Sigmoid colon (tissue), 7 donors: ENCODE measurements around the gene GPRASP2. TPM values are rescaled to one million over a fixed set of nuclear protein-coding genes. Genes with fewer than 3 reads are reported as not detected.

Source experiments
- DNase-seq: peaks from one replicate; pipeline ENCODE4 v3.0.0-alpha.2; 2019
- H3K27ac ChIP-seq, 4 donors: fragments of 200-600 bp; sonication (generic); one replicate each; pipeline ENCODE4 v1.5.1; 2016 to 2019; ENCODE audit warnings: mild to moderate bottlenecking in 1 of 4
- H3K27me3 ChIP-seq, 3 donors: fragments of 200-600 bp; sonication (generic); one replicate each; pipeline ENCODE4 v1.5.1; 2019; ENCODE audit warnings: mild to moderate bottlenecking in 1 of 3
- H3K36me3 ChIP-seq, 4 donors: fragments of 200-600 bp; sonication (generic); one replicate each; pipeline ENCODE4 v1.5.1; 2016 to 2019
- H3K4me1 ChIP-seq, 4 donors: fragments of 200-600 bp; sonication (generic); one replicate each; pipeline ENCODE4 v1.5.1; 2017 to 2019
- H3K4me3 ChIP-seq, 4 donors: fragments of 200-600 bp; sonication (generic); one replicate each; pipeline ENCODE4 v1.5.1; 2017 to 2019; ENCODE audit warnings: mild to moderate bottlenecking in 2 of 4, moderate library complexity in 1 of 4
- H3K9me3 ChIP-seq, 4 donors: fragments of 200-600 bp in 3 of 4; sonication (generic) in 3 of 4; one replicate each; pipeline versions ENCODE4 v1.5.1 to v1.6.1; 2013 to 2019
- EP300 ChIP-seq, 4 donors: sonication (generic); formaldehyde crosslinking; IDR thresholded peaks; one replicate each; pipeline ENCODE4 v1.6.1; 2017; ENCODE audit warnings: antibody characterized with exemption in 4 of 4
- POLR2A ChIP-seq, 2 donors: fragments of 450-650 bp; IDR thresholded peaks; one replicate each; pipeline ENCODE4 v1.6.1; 2016; ENCODE audit warnings: antibody characterized with exemption in 2 of 2, mild to moderate bottlenecking in 2 of 2, moderate library complexity in 2 of 2
- POLR2AphosphoS5 ChIP-seq, 4 donors: sonication (generic); formaldehyde crosslinking; IDR thresholded peaks; one replicate each; pipeline ENCODE4 v1.6.1; 2017; ENCODE audit warnings: antibody characterized with exemption in 4 of 4
- WGBS, 2 donors: extraction: QIAGEN DNeasy Blood & Tissue Kit; methylation state at CpG; one replicate each; pipeline ENCODE4 v1.1.7; 2013; 5-methylcytosine and 5-hydroxymethylcytosine counted together
- intact Hi-C: fragments of 100-400 bp; cut with DNase I; formaldehyde crosslinking; loops from one replicate; pipeline ENCODE4 v1.15.1; 2023
- polyA plus RNA-seq, 3 donors: library from polyadenylated mRNA; stranded (reverse); fragments of 200-250 nt; gene quantifications; one replicate each; pipeline ENCODE4 v1.2.3, GENCODE V29; 2013
- total RNA-seq, 4 donors: library from RNA; depleted of rRNA; stranded (reverse); fragments of >200 nt; gene quantifications; one replicate each; pipeline ENCODE4 v1.1.0, GENCODE V29; 2016
- TF ChIP-seq, protein P1 (sequence below), 4 experiments: fragments of 450-650 bp in 3 of 4; fragments of 200-600 bp in 1 of 4; IDR thresholded peaks; one replicate each; pipeline ENCODE4 v1.5.1; 2016 to 2019; ENCODE audit warnings: antibody characterized with exemption in 4 of 4, mild to moderate bottlenecking in 3 of 4, moderate library complexity in 2 of 4
- donor health status: healthy with polysubstance abuse.
- donor health status: Bipolar disorder and iron deficiency.
- donor health status: healthy.

The GPRASP2 gene
- total and polyA plus RNA-seq, 7 donors, result 1.2 to 19.5 (median 8.0) TPM

DNA sequence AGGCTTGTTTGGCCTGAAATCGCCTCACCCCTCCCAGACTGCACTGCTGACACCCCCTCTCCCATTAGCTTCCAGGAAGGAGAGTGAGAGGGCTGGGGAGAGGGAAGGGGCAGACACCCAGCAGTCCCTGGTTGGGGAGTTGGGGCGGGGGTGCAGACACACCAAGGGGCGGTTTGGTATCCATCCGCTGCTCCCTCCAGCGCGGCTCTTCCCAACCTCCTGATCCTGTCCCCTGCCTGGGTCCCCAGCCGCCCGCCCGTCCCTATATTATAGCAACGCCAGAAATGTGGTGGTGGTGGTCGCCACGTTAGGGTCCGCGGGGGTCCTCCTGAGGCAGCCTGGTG is 33.2 kb downstream of the GPRASP2 start:
- peak overlapping the region; percentile 40 to 61 (median 52) for H3K4me3 ChIP-seq
- H3K9me3 ChIP-seq, result no peaks in the 10 kb centered on the region
- no peaks in the 10 kb centered on the region for H3K27me3 ChIP-seq
- no peak for DNase-seq
- peaks cover 0 to 6% (median 0%) of the 10 kb centered on the region in 4 donors for H3K4me1 ChIP-seq
- intact Hi-C loops, result no loop called here
- 46 to 48% methylated on average over 14 of the region's 14 CpGs for WGBS, 2 donors
- H3K36me3 ChIP-seq, result no peaks in the 10 kb centered on the region
- TF ChIP-seq POLR2A (IDR thresholded peaks at IDR 0.05), result no peak
- no peak for TF ChIP-seq EP300 (IDR thresholded peaks at IDR 0.05)
- TF ChIP-seq POLR2AphosphoS5 (IDR thresholded peaks at IDR 0.05), result no peak
- TF ChIP-seq, protein P1, sequence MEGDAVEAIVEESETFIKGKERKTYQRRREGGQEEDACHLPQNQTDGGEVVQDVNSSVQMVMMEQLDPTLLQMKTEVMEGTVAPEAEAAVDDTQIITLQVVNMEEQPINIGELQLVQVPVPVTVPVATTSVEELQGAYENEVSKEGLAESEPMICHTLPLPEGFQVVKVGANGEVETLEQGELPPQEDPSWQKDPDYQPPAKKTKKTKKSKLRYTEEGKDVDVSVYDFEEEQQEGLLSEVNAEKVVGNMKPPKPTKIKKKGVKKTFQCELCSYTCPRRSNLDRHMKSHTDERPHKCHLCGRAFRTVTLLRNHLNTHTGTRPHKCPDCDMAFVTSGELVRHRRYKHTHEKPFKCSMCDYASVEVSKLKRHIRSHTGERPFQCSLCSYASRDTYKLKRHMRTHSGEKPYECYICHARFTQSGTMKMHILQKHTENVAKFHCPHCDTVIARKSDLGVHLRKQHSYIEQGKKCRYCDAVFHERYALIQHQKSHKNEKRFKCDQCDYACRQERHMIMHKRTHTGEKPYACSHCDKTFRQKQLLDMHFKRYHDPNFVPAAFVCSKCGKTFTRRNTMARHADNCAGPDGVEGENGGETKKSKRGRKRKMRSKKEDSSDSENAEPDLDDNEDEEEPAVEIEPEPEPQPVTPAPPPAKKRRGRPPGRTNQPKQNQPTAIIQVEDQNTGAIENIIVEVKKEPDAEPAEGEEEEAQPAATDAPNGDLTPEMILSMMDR (IDR thresholded peaks at IDR 0.05), result no peak
- H3K27ac ChIP-seq, result peak overlapping the region in 1 of 4 donors; percentile 26

DNA sequence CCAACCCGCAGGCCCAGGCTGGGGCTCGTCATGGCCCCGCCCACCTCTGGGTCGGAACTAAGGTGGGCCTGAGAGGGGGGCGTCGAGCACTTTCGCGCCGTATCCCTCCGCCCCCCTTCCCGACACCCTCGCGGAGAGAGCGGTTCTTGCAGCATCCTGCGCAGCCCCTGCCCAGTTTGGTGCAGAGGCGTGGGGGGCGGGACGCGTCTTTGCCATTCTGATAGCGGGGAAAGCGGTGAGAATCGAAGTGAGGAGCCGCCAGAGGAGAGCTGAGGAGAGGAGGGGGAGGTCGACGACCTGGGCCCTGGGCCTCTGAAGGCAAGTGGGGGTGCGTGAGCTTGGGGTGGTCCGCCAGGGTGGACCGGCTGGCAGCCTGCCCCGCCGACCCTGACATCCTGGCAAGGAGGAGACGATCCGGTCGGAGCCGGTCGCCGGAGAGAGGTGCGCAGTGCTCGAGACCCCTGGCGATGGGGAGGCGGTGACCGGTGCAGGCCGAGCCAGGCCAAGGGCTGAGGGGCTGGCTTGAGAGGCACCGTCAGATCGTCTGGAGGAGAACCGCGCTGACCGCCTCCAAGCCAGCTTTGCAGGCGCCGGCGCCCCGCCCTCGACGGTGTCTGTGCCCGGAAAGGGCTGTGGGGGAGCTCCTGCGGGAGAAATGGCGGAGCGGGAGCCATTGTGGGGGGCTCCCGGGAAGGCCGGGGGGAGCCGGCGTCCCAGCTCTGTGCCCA is 33.8 kb downstream of the GPRASP2 start:
- WGBS, 2 donors, result 1 to 2% methylated on average over 61 of the region's 61 CpGs
- peak overlapping the region in 3 of 4 donors; percentile 5 to 27 (median 26) for H3K27ac ChIP-seq
- DNase-seq, result peak; percentile 78
- peaks cover 0 to 6% (median 0%) of the 10 kb centered on the region in 4 donors for H3K4me1 ChIP-seq
- no peaks in the 10 kb centered on the region for H3K9me3 ChIP-seq
- peak overlapping the region; percentile 40 to 61 (median 52) for H3K4me3 ChIP-seq
- intact Hi-C loops, result no loop called here
- H3K27me3 ChIP-seq, result no peaks in the 10 kb centered on the region
- TF ChIP-seq POLR2A (IDR thresholded peaks at IDR 0.05), result no peak
- TF ChIP-seq POLR2AphosphoS5 (IDR thresholded peaks at IDR 0.05), result no peak
- TF ChIP-seq EP300 (IDR thresholded peaks at IDR 0.05), result no peak
- TF ChIP-seq, protein P1 (IDR thresholded peaks at IDR 0.05), result no peak
- H3K36me3 ChIP-seq, result no peaks in the 10 kb centered on the region

DNA sequence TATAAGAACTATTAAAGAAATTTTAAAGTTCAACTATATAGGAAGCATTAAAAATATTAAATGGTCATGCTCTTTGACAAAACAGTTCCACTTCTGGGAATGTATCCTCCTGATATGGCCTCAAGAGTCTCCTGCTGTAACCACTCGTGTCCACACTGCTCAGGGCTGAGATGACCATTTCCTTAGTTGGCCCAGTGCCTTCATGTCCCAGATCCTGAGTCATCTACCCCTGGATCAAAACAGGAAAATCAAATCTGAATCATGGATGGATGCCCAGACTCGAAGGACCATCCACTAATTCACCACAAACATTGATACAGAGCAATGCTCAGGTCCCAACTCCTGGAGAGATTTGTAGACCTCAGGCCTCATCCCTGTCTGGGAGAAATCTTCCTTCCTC is 53.0 kb downstream of the GPRASP2 start:
- Histone ChIP-seq H3K27me3 (no peaks in the 10 kb centered on the region), H3K27ac (peak overlapping the region; percentile 24 to 77 (median 62)), H3K9me3 (no peaks in the 10 kb centered on the region), H3K36me3 (no peaks in the 10 kb centered on the region), H3K4me3 (no peak overlapping the region), H3K4me1 (peaks cover 0 to 19% (median 5%) of the 10 kb centered on the region in 4 donors)
- TF ChIP-seq POLR2A (IDR thresholded peaks at IDR 0.05) (no peak), EP300 (IDR thresholded peaks at IDR 0.05) (no peak), POLR2AphosphoS5 (IDR thresholded peaks at IDR 0.05) (no peak)
- TF ChIP-seq, protein P1 (IDR thresholded peaks at IDR 0.05), result no peak
- intact Hi-C loops, result loop anchor here (5.0 kb wide), 2 partner anchors 113 to 163 kb away; partner anchors contain the start of gene GPRASP1
- peak; percentile 69 for DNase-seq
- 50 to 63% methylated on average over 2 of the region's 2 CpGs for WGBS, 2 donors

DNA sequence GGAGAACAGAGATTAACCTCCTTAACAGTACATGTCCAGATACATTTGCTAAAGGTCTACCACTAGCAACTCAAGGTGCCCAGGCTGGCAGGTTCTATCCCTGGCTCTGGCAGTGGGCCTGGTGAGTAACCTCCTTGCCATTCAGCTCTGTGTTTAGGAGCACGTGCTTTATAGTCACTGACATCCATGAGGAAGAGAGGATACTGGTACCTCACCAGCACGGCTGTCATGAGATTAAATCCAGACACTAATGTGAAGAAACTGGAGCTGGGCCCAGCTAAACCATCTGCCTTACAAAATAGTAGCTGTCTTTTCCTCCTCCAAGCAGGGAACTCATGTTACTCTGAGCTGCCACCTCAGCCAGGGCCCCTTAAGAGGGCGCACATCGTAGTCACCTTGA is 53.6 kb downstream of the GPRASP2 start:
- WGBS, 2 donors, result 71 to 77% methylated on average over 4 of the region's 4 CpGs

More for the DNA sequence above, 53.6 kb downstream of the GPRASP2 start:
- Histone ChIP-seq H3K36me3 (no peaks in the 10 kb centered on the region), H3K4me1 (peaks cover 0 to 19% (median 5%) of the 10 kb centered on the region in 4 donors), H3K27me3 (no peaks in the 10 kb centered on the region), H3K27ac (peak overlapping the region; percentile 24 to 77 (median 62)), H3K4me3 (no peak overlapping the region), H3K9me3 (no peaks in the 10 kb centered on the region)
- TF ChIP-seq EP300 (IDR thresholded peaks at IDR 0.05) (peak in 1 of 4 donors; percentile 68), POLR2A (IDR thresholded peaks at IDR 0.05) (no peak), POLR2AphosphoS5 (IDR thresholded peaks at IDR 0.05) (peak; percentile 60 to 83 (median 74))
- TF ChIP-seq, protein P1 (IDR thresholded peaks at IDR 0.05), result no peak
- DNase-seq, result peak; percentile 88
- intact Hi-C loops, result loop anchor here (2.0 to 5.0 kb wide), 3 partner anchors 53 to 164 kb away; partner anchors contain the start of genes GPRASP1 and GPRASP2
